Tibial nerve (tissue), 4 donors: ENCODE data around the gene BMERB1. TPM values are rescaled to one million over a fixed set of nuclear protein-coding genes. Genes with fewer than 3 reads are reported as not detected.

Experiments used
- DNase-seq, 2 donors: peaks; one replicate each; pipeline ENCODE4 v3.0.0-alpha.2; 2019; ENCODE audit warnings: low spot score in 2 of 2
- H3K27ac ChIP-seq, 4 donors: fragments of 200-600 bp; sonication (generic) in 3 of 4; one replicate each; pipeline ENCODE4 v1.5.1; 2017 to 2019; ENCODE audit warnings: mild to moderate bottlenecking in 1 of 4
- H3K27me3 ChIP-seq, 2 donors: fragments of 200-600 bp; sonication (generic) in 1 of 2; one replicate each; pipeline versions ENCODE4 v1.5.1 to v1.6.0; 2017 to 2019
- H3K36me3 ChIP-seq, 3 donors: fragments of 200-600 bp; sonication (generic); one replicate each; pipeline ENCODE4 v1.5.1; 2018 to 2019
- H3K4me1 ChIP-seq, 4 donors: fragments of 200-600 bp; sonication (generic) in 3 of 4; one replicate each; pipeline ENCODE4 v1.5.1; 2017 to 2019
- H3K4me3 ChIP-seq, 4 donors: fragments of 200-600 bp; sonication (generic) in 3 of 4; one replicate each; pipeline ENCODE4 v1.5.1; 2017 to 2019; ENCODE audit warnings: mild to moderate bottlenecking in 1 of 4, moderate library complexity in 1 of 4
- H3K9me3 ChIP-seq, 4 donors: fragments of 200-600 bp; sonication (generic) in 3 of 4; one replicate each; pipeline ENCODE4 v1.5.1; 2017 to 2019
- EP300 ChIP-seq, 2 donors: sonication (generic); formaldehyde crosslinking; IDR thresholded peaks; one replicate each; pipeline ENCODE4 v1.6.1; 2017; ENCODE audit warnings: antibody characterized with exemption in 2 of 2, mild to moderate bottlenecking in 1 of 2
- POLR2A ChIP-seq, 2 donors: fragments of 450-650 bp; IDR thresholded peaks; one replicate each; pipeline ENCODE4 v1.6.1; 2017; ENCODE audit warnings: antibody characterized with exemption in 2 of 2, mild to moderate bottlenecking in 2 of 2, moderate library complexity in 2 of 2
- WGBS, 2 donors: methylation state at CpG; one replicate each; pipeline ENCODE4 v1.1.5; 2018; 5-methylcytosine and 5-hydroxymethylcytosine counted together
- total RNA-seq, 4 donors: library from RNA; depleted of rRNA; stranded (reverse); fragments of >200 nt; gene quantifications; one replicate each; pipeline ENCODE4 v1.1.0, GENCODE V29; 2016
- TF ChIP-seq, protein P1 (sequence below), 5 experiments: fragments of 200-600 bp in 3 of 5; fragments of 450-650 bp in 2 of 5; sonication (generic) in 3 of 5; IDR thresholded peaks; one replicate each; pipeline ENCODE4 v1.5.1; 2016 to 2019; ENCODE audit warnings: antibody characterized with exemption in 5 of 5, mild to moderate bottlenecking in 3 of 5, moderate library complexity in 2 of 5

The BMERB1 gene
- total RNA-seq, 4 donors from 2014 or later, result 42.9 to 85.9 (median 54.8) TPM

DNA sequence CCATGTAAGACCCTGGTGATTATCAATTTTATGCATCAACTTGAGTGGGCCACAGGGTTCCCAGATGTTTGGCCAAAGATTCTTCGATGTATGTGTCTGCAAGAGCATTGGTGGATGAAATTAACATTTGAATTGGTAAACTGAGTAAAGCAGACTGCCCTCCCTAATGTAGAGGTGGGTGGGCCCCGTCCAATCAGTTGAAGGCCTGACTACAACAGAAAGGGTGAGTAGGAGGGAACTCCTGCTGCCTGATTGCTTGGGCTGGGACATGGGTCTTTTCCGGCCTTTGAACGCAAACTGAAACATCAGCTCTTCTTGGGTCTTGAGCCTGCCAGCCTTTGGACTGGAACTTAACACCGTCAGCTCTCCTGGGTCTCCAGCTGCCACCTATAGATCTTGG is 90.6 kb downstream of the BMERB1 start:
- Histone ChIP-seq H3K27ac (no peak overlapping the region), H3K36me3 (peaks cover 0 to 24% (median 0%) of the 10 kb centered on the region in 3 donors), H3K4me3 (no peak overlapping the region), H3K9me3 (no peaks in the 10 kb centered on the region), H3K27me3 (no peaks in the 10 kb centered on the region), H3K4me1 (peaks cover 0 to 28% (median 8%) of the 10 kb centered on the region in 4 donors)
- 92 to 100% methylated on average over 5 of the region's 5 CpGs for WGBS, 2 donors
- no peak for DNase-seq
- TF ChIP-seq, protein P1, sequence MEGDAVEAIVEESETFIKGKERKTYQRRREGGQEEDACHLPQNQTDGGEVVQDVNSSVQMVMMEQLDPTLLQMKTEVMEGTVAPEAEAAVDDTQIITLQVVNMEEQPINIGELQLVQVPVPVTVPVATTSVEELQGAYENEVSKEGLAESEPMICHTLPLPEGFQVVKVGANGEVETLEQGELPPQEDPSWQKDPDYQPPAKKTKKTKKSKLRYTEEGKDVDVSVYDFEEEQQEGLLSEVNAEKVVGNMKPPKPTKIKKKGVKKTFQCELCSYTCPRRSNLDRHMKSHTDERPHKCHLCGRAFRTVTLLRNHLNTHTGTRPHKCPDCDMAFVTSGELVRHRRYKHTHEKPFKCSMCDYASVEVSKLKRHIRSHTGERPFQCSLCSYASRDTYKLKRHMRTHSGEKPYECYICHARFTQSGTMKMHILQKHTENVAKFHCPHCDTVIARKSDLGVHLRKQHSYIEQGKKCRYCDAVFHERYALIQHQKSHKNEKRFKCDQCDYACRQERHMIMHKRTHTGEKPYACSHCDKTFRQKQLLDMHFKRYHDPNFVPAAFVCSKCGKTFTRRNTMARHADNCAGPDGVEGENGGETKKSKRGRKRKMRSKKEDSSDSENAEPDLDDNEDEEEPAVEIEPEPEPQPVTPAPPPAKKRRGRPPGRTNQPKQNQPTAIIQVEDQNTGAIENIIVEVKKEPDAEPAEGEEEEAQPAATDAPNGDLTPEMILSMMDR (IDR thresholded peaks at IDR 0.05), result no peak

DNA sequence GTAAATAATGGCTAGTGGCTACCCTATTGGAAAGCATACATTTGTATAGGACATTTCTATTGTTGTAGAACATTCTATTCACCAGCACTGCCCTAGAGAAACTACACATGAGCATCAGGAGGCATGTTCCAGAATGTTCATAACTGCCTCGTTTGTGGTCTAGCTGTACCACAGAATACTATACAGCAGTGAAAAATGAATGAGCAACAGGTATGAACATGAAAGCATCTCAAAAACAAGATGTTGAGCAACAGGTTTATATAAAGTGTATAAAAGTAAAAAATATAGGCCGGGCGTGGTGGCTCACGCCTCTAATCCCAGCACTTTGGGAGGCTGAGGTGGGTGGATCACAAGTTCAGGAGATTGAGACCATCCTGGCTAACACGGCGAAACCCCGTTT is 91.7 kb downstream of the BMERB1 start:
- DNase-seq, result no peak
- H3K27ac ChIP-seq, result no peak overlapping the region
- no peaks in the 10 kb centered on the region for H3K9me3 ChIP-seq
- peaks cover 0 to 22% (median 7%) of the 10 kb centered on the region in 4 donors for H3K4me1 ChIP-seq
- H3K36me3 ChIP-seq, result peaks cover 0 to 24% (median 0%) of the 10 kb centered on the region in 3 donors
- 97 to 98% methylated on average over 7 of the region's 7 CpGs for WGBS, 2 donors
- TF ChIP-seq POLR2A (IDR thresholded peaks at IDR 0.05) (no peak), EP300 (IDR thresholded peaks at IDR 0.05) (no peak)
- TF ChIP-seq, protein P1 (IDR thresholded peaks at IDR 0.05), result no peak
- no peak overlapping the region for H3K4me3 ChIP-seq
- no peaks in the 10 kb centered on the region for H3K27me3 ChIP-seq

DNA sequence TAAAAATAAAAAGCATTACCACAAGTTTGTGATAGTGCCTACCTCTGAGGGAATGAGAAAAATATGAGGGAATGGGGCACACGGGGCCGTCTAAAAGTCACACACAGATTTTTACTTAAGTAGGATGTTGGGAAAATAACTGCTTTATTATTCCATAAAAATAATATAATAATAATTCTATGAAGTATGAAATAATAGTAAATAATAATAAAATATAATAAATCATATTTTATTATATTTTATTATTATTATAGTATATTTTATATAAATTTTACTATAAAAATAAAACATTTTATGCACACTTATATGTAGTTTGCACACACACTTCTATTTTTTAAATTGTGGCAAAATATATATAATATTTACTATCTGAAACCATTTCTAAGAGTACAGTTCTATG is 92.3 kb downstream of the BMERB1 start:
- H3K4me1 ChIP-seq, result peaks cover 0 to 16% (median 4%) of the 10 kb centered on the region in 4 donors
- peaks cover 0 to 24% (median 0%) of the 10 kb centered on the region in 3 donors for H3K36me3 ChIP-seq
- 94 to 98% methylated on average over 2 of the region's 2 CpGs for WGBS, 2 donors
- no peaks in the 10 kb centered on the region for H3K9me3 ChIP-seq
- H3K27me3 ChIP-seq, result no peaks in the 10 kb centered on the region
- no peak for DNase-seq
- TF ChIP-seq EP300 (IDR thresholded peaks at IDR 0.05) (no peak), POLR2A (IDR thresholded peaks at IDR 0.05) (no peak)
- TF ChIP-seq, protein P1 (IDR thresholded peaks at IDR 0.05), result no peak
- H3K27ac ChIP-seq, result no peak overlapping the region
- H3K4me3 ChIP-seq, result no peak overlapping the region

DNA sequence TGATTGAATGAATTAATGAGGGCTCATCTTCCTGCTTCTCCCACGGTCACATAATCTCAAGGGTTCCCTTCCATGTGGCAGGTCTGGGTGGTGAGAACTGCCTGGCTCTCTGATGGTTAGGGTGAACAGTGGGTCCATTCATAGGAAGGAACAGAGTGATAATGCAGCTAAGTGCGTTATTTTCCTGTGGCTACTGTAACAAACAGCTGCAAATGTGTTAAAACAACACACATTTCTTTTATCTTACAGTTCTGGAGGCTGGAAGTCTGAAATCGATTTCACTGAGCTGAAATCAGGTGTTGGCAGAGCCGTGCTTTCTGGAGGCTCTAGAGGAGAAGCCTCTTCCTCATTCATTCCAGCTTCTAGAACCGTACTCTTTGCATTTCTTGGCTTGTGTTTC is 95.3 kb downstream of the BMERB1 start:
- 40 to 43% methylated on average over 5 of the region's 5 CpGs for WGBS, 2 donors

DNA sequence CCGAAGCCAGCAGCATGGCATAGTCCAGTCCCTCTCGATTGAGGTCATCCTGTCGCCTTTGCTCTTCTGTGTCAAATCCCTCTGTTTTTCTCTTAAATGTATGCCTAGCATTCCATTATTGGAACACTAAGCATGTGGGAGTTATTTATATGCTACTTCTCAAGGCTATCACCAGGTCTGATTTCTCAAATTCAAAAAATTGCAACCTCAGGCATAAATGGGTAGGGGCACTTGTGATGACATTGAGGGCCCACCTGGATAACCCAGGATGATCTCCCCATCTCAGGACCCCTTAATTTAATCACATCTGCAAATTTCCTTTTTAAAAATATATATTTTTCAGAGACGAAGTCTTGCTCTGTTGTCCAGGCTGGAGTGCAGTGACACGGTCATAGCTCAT is 95.7 kb downstream of the BMERB1 start:
- WGBS, 2 donors, result 76 to 80% methylated on average over 5 of the region's 5 CpGs
- TF ChIP-seq EP300 (IDR thresholded peaks at IDR 0.05) (no peak), POLR2A (IDR thresholded peaks at IDR 0.05) (no peak)
- TF ChIP-seq, protein P1 (IDR thresholded peaks at IDR 0.05), result no peak
- DNase-seq, result no peak

More for the DNA sequence above, 95.3 kb downstream of the BMERB1 start:
- Histone ChIP-seq H3K4me1 (no peaks in the 10 kb centered on the region), H3K27me3 (no peaks in the 10 kb centered on the region), H3K4me3 (no peak overlapping the region), H3K36me3 (peaks cover 0 to 24% (median 0%) of the 10 kb centered on the region in 3 donors), H3K27ac (no peak overlapping the region), H3K9me3 (no peaks in the 10 kb centered on the region)
- no peak for DNase-seq
- TF ChIP-seq, protein P1 (IDR thresholded peaks at IDR 0.05), result no peak

More for the DNA sequence above, 95.7 kb downstream of the BMERB1 start:
- Histone ChIP-seq H3K4me1 (no peaks in the 10 kb centered on the region), H3K9me3 (no peaks in the 10 kb centered on the region), H3K36me3 (peaks cover 0 to 22% (median 0%) of the 10 kb centered on the region in 3 donors), H3K4me3 (no peak overlapping the region), H3K27me3 (no peaks in the 10 kb centered on the region), H3K27ac (no peak overlapping the region)
